IPS DF 6.9 (cell line): Measurements from ENCODE around the gene PTPN1.

Source experiments
- DNase-seq: peaks from one replicate; pipeline ENCODE4 v3.0.0-alpha.2; 2013; ENCODE audit warnings: low read depth, low spot score
- H3K27ac ChIP-seq: one replicate; pipeline ENCODE4 v1.5.1; 2013; ENCODE audit warnings: low read length, control low read depth
- H3K27me3 ChIP-seq: 2 replicates; pipeline ENCODE4 v1.6.1; 2013; ENCODE audit warnings: mild to moderate bottlenecking, low read length; ENCODE audit not compliant: control insufficient read depth, insufficient read depth
- H3K36me3 ChIP-seq: 2 replicates; pipeline ENCODE4 v1.6.1; 2013; ENCODE audit warnings: low read length; ENCODE audit not compliant: control insufficient read depth, insufficient read depth
- H3K4me1 ChIP-seq: 2 replicates; pipeline ENCODE4 v1.6.1; 2013; ENCODE audit warnings: low read length; ENCODE audit not compliant: control insufficient read depth, insufficient read depth
- H3K4me3 ChIP-seq: 2 replicates; pipeline ENCODE4 v1.5.1; 2013; ENCODE audit warnings: mild to moderate bottlenecking, low read length
- H3K9me3 ChIP-seq: 2 replicates; pipeline ENCODE4 v1.6.1; 2013; ENCODE audit warnings: low read length, inconsistent platforms; ENCODE audit not compliant: control insufficient read depth, insufficient read depth
- WGBS: extraction: QIAGEN DNeasy Blood & Tissue Kit; methylation state at CpG from one replicate; pipeline ENCODE4 v1.1.7; 2013; ENCODE audit warnings: mixed read lengths, missing lambda C conversion rate; ENCODE audit not compliant: insufficient read length, insufficient coverage; 5-methylcytosine and 5-hydroxymethylcytosine counted together

Gene PTPN1

GRCh38 chr20:50514750-50515149, 4.6 kb downstream of the PTPN1 start:
- Histone ChIP-seq H3K4me1 (no peaks in the 10 kb centered on the region), H3K27me3 (no peaks in the 10 kb centered on the region), H3K36me3 (no peaks in the 10 kb centered on the region), H3K9me3 (no peaks in the 10 kb centered on the region), H3K4me3 (no peak overlapping the region), H3K27ac (no peak overlapping the region)
- no CpG with 5 or more reads among the region's 3 CpGs for WGBS
- DNase-seq, result no peak

DNA sequence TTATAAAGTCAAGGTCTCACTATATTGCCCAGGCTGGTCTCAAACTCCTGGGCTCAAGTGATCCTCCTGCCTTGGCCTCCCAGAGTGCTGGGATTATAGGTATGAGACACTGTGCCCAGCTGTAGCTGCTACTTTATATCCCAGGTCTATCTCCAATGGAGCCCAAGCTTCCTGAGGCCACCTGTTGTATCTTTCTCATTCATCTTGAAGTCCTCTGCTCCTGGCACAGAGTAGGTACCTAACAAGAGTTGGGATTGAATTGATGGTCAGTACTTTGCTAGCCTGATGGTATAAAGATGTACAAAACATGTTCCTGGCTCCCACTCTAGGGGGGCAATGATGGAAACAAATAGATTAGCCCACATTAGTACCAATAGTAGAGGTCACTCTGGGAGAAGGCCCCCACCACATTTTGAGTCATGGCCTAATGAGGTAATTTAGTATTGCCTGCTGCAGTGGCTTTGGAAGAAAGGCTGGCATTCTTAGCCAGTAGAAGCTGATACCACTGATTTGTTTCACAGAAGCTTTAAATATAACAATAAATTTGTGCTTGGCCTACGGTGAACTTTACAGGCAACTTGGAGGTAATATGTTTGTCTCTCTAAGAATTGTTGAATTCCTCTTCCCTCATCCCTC, 5.4 kb downstream of the PTPN1 start:
- Histone ChIP-seq H3K27me3 (no peaks in the 10 kb centered on the region), H3K9me3 (no peaks in the 10 kb centered on the region), H3K27ac (no peak overlapping the region), H3K36me3 (no peaks in the 10 kb centered on the region), H3K4me1 (no peaks in the 10 kb centered on the region), H3K4me3 (no peak overlapping the region)
- no CpG with 5 or more reads among the region's 1 CpG for WGBS
- DNase-seq, result no peak

GRCh38 chr20:50516180-50516934, 6.2 kb downstream of the PTPN1 start:
- Histone ChIP-seq H3K36me3 (no peaks in the 10 kb centered on the region), H3K4me3 (no peak overlapping the region), H3K4me1 (no peaks in the 10 kb centered on the region), H3K27ac (no peak overlapping the region), H3K9me3 (no peaks in the 10 kb centered on the region), H3K27me3 (no peaks in the 10 kb centered on the region)
- DNase-seq, result no peak
- WGBS, result no CpG with 5 or more reads among the region's 5 CpGs

DNA sequence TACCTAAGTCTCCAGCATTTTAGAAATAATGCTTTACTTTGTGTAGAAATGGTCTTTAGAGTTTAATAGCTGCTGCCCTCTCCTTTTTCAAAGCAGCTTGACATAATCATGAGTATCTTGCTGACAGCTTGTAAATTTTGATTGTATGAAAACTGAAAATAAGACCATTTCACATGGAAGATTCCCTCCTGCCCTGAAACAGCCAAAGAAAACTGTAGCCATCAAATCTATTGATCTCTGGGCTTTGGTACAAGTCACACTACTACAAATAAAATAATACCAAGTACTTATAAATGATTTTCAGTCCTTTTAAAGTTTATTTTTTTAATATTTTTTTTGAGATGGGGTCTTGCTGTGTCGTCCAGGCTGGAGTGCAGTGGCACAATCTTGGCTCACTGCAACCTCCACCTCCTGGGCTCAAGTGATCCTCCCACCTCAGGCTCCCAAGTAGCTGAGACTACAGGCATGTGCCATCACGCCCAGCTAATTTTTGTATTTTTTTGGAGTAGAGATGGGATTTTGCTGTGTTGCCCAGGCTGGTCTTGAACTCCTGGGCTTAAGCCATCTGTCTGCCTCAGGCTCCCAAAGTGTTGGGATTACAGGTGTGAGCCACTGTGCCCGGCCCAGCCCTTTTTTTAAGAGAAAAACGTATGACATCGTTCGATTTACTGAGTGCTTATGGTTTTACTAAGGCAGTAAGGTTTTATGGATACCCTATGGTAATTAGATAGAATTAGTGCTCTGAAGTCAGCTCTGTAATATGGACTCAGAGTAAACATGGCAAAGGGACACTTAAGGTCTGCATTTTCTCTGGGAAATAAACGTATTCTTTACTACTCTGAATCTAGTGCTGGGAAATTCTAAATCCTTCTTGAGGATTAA, 7.0 kb downstream of the PTPN1 start:
- no peaks in the 10 kb centered on the region for H3K9me3 ChIP-seq
- no peak overlapping the region for H3K4me3 ChIP-seq
- H3K27me3 ChIP-seq, result no peaks in the 10 kb centered on the region
- no CpG with 5 or more reads among the region's 7 CpGs for WGBS
- H3K36me3 ChIP-seq, result no peaks in the 10 kb centered on the region
- DNase-seq, result no peak
- H3K4me1 ChIP-seq, result no peaks in the 10 kb centered on the region
- H3K27ac ChIP-seq, result no peak overlapping the region

DNA sequence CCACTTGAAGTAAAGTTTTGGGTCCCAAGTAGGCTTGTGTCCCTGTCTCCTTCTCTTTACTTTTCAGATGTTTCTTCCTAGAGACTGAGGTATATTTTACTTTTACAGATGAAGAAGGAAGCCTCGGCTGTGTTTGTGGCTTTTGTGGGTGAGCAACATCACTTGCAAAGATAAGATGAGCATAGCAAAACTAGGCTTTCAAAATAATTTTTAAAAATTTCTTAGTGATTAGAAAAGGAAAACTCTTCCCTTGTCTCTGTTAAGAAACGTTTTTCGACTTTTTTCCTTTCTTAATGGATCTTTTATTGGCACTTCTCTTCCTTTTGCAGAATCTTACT, 7.6 kb downstream of the PTPN1 start:
- Histone ChIP-seq H3K4me3 (no peak overlapping the region), H3K4me1 (no peaks in the 10 kb centered on the region), H3K9me3 (no peaks in the 10 kb centered on the region), H3K27me3 (no peaks in the 10 kb centered on the region), H3K27ac (no peak overlapping the region), H3K36me3 (no peaks in the 10 kb centered on the region)
- no CpG with 5 or more reads among the region's 3 CpGs for WGBS
- no peak for DNase-seq

GRCh38 chr20:50518270-50518721, 8.1 kb downstream of the PTPN1 start:
- Histone ChIP-seq H3K4me3 (no peak overlapping the region), H3K27ac (no peak overlapping the region), H3K9me3 (no peaks in the 10 kb centered on the region), H3K27me3 (no peaks in the 10 kb centered on the region), H3K4me1 (no peaks in the 10 kb centered on the region), H3K36me3 (no peaks in the 10 kb centered on the region)
- DNase-seq, result no peak
- no CpG with 5 or more reads among the region's 4 CpGs for WGBS

DNA sequence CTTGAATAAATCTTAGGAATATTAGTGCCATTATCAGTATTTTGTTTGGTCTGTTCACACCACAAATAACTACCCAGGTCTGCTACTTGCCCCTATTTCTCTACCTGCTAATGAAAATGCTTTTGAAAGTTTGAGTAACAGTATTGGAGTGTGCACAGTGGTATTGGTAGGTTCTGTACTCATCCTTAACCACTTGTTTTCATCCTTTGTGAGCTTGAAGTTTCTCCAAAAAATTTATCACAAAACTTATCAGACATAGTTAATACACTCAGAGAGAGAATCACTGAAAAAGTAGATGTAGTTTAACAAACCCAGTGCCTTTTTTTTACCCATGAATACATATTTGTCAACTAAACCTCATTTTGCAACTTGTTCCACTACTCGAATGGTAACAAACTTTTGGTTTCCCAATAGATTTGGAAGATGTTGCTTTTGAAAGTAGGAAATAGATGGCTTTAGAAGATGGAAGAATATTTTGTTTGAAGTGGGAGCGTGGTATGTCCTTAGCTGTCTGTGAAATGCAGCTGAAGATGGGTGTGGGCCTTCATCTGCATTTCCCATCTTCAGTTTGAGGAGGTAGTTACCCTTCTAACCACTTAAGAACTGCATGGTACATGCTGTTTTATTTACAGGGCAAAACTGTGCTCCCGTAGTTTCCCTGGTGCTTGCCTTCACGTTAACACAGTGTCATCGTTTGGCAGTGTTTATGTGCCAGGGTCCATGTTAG, 9.0 kb downstream of the PTPN1 start:
- DNase-seq, result no peak
- H3K9me3 ChIP-seq, result no peaks in the 10 kb centered on the region
- no peaks in the 10 kb centered on the region for H3K36me3 ChIP-seq
- H3K4me3 ChIP-seq, result no peak overlapping the region
- H3K4me1 ChIP-seq, result peaks cover 3% of the 10 kb centered on the region; the same call in 1 of the 2 replicates
- 100% methylated on average over 1 of the region's 5 CpGs for WGBS
- H3K27ac ChIP-seq, result no peak overlapping the region
- no peaks in the 10 kb centered on the region for H3K27me3 ChIP-seq

DNA sequence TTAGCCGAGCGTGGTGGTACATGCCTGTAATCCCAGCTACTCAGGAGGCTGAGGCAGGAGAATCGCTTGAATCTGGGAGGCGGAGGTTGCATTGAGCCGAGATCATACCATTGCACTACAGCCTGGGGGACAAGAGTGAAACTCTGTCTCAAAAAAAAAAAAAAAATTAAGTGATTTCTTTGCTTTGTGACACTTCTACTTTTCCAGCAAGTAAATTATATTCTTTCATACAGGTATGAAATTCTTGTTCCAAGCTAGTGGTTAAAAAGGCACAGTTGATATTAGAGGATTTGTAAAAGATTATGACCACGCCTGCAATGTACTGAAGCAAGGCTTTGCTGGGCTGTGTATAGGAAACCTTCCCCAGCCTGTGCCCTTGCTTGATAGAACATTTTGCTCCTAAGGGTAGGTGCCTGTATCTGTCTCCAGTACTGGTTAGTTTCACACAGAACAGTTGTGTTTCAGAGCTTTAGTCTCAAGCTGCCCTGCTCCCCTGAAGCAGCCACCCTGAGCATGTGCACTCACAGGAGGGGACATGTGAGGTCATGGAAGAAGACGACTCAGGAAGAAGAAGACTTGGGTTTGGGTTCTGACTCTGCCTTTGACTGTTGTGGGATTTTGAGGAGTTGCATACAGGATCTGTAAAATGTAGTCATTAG, 10.2 kb downstream of the PTPN1 start:
- Histone ChIP-seq H3K4me1 (peaks cover 3% of the 10 kb centered on the region; the same call in 1 of the 2 replicates), H3K4me3 (no peak overlapping the region), H3K36me3 (no peaks in the 10 kb centered on the region), H3K9me3 (no peaks in the 10 kb centered on the region), H3K27ac (no peak overlapping the region), H3K27me3 (no peaks in the 10 kb centered on the region)
- no CpG with 5 or more reads among the region's 7 CpGs for WGBS
- DNase-seq, result no peak

GRCh38 chr20:50521221-50522052, 11.3 kb downstream of the PTPN1 start:
- Histone ChIP-seq H3K27me3 (no peaks in the 10 kb centered on the region), H3K36me3 (no peaks in the 10 kb centered on the region), H3K27ac (no peak overlapping the region), H3K4me3 (no peak overlapping the region), H3K4me1 (peaks cover 5% of the 10 kb centered on the region; the same call in 1 of the 2 replicates), H3K9me3 (no peaks in the 10 kb centered on the region)
- no peak for DNase-seq
- WGBS, result 100% methylated on average over 1 of the region's 7 CpGs
